SK-N-SH (cell line): Measurements from ENCODE around the gene GGT7. TPM values are rescaled to one million over a fixed set of nuclear protein-coding genes. Genes with fewer than 3 reads are reported as not detected.

ENCODE experiments used
- CTCF ChIA-PET: fragments of 300-600, 350-600 bp; formaldehyde crosslinking; extraction: SDS; loops from one replicate; lab custom pipeline; 2021; lab: Yijun Ruan, JAX
- POLR2A ChIA-PET: fragments of 350-600 bp; sonication (Branson Sonifier 250); formaldehyde crosslinking; extraction: SDS; loops from one replicate; lab custom pipeline; 2020; ENCODE audit warnings: antibody characterized with exemption, inconsistent platforms; lab: Yijun Ruan, JAX
- DNase-seq: peaks from one replicate; pipeline ENCODE4 v3.0.0; 2012
- H2AFZ ChIP-seq: fragments of 200-600 bp; sonication (generic); 2 replicates; pipeline ENCODE4 v1.8.1; 2016; ENCODE audit warnings: antibody characterized with exemption, mild to moderate bottlenecking, low read depth
- H3F3A ChIP-seq: fragments of 200-600 bp; sonication (generic); replicated peaks from 2 replicates; pipeline ENCODE3; 2016; ENCODE audit warnings: antibody characterized with exemption, mild to moderate bottlenecking; ENCODE audit not compliant: insufficient read depth
- H3K27ac ChIP-seq, 2 experiments: fragments of 200-500 bp in 1 of 2; fragments of 200-600 bp in 1 of 2; sonication (Bioruptor generic) in 1 of 2; sonication (generic), shearing (Covaris generic) in 1 of 2; 2 replicates each; pipeline versions ENCODE4 v1.5.1 to v1.6.1; 2014 to 2016; ENCODE audit warnings: low read depth in 2 of 2, inconsistent platforms in 1 of 2, low read length in 1 of 2, mild to moderate bottlenecking in 1 of 2, mixed read lengths in 1 of 2
- H3K27me3 ChIP-seq: fragments of 200-600 bp; sonication (generic), shearing (Covaris generic); 2 replicates; pipeline ENCODE4 v1.6.1; 2016; ENCODE audit warnings: mixed run types; ENCODE audit not compliant: insufficient read depth
- H3K36me3 ChIP-seq, 2 experiments: fragments of 200-500 bp in 1 of 2; fragments of 200-600 bp in 1 of 2; sonication (Bioruptor generic) in 1 of 2; sonication (generic) in 1 of 2; replicated peaks in 1 of 2; 2 replicates each; pipeline versions ENCODE3 to v1.5.1; 2014 to 2016; ENCODE audit warnings: low read length in 1 of 2, mild to moderate bottlenecking in 1 of 2; ENCODE audit not compliant: insufficient read depth in 2 of 2, control insufficient read depth in 1 of 2
- H3K4me1 ChIP-seq, 2 experiments: fragments of 200-500 bp in 1 of 2; fragments of 200-600 bp in 1 of 2; sonication (Bioruptor generic) in 1 of 2; sonication (generic), shearing (Covaris generic) in 1 of 2; 2 replicates each; pipeline versions ENCODE4 v1.5.1 to v1.6.1; 2014 to 2016; ENCODE audit warnings: low read depth in 1 of 2, low read length in 1 of 2, mixed run types in 1 of 2; ENCODE audit not compliant: insufficient read depth in 2 of 2, control insufficient read depth in 1 of 2
- H3K4me2 ChIP-seq: fragments of 200-600 bp; sonication (generic), shearing (Covaris generic); 2 replicates; pipeline ENCODE4 v1.6.1; 2017; ENCODE audit warnings: mixed run types
- H3K4me3 ChIP-seq, 2 experiments: fragments of 200-500 bp in 1 of 2; fragments of 200-600 bp in 1 of 2; sonication (Bioruptor generic) in 1 of 2; sonication (generic), shearing (Covaris generic) in 1 of 2; 2 replicates each; pipeline versions ENCODE4 v1.5.1 to v1.8.1; 2014 to 2016; ENCODE audit warnings: low read depth in 2 of 2, inconsistent platforms in 1 of 2, low read length in 1 of 2, mild to moderate bottlenecking in 1 of 2, mixed read lengths in 1 of 2, moderate library complexity in 1 of 2
- H3K79me2 ChIP-seq: fragments of 200-600 bp; sonication (generic); 2 replicates; pipeline ENCODE4 v1.8.1; 2017; ENCODE audit warnings: mild to moderate bottlenecking; ENCODE audit not compliant: insufficient read depth
- H3K9ac ChIP-seq: fragments of 200-600 bp; sonication (generic); 2 replicates; pipeline ENCODE4 v1.6.1; 2017; ENCODE audit warnings: mixed run types
- H3K9me2 ChIP-seq: fragments of 200-600 bp; sonication (generic); 2 replicates; pipeline ENCODE4 v1.6.1; 2017; ENCODE audit warnings: mixed run types
- H3K9me3 ChIP-seq: fragments of 200-600 bp; sonication (generic); 2 replicates; pipeline ENCODE4 v1.6.1; 2017; ENCODE audit warnings: mixed run types, mild to moderate bottlenecking, moderate library complexity
- H4K20me1 ChIP-seq: fragments of 200-600 bp; sonication (generic); 2 replicates; pipeline ENCODE4 v1.6.1; 2017; ENCODE audit warnings: mild to moderate bottlenecking, mixed run types; ENCODE audit not compliant: insufficient read depth
- CTCF ChIP-seq: fragments of 200-600 bp; sonication (generic); IDR thresholded peaks from 2 replicates; pipeline ENCODE4 v1.6.1; 2017; ENCODE audit warnings: antibody characterized with exemption, mild to moderate bottlenecking, moderate library complexity
- EP300 ChIP-seq, 2 experiments: IDR thresholded peaks; 2 replicates each; pipeline versions ENCODE4 v1.4.0 to v1.6.1; 2012; ENCODE audit warnings: borderline replicate concordance in 1 of 2, low read depth in 1 of 2, low read length in 1 of 2
- EZH2phosphoT487 ChIP-seq: fragments of 200-600 bp; sonication (generic); IDR thresholded peaks from 2 replicates; pipeline ENCODE4 v1.6.1; 2017; ENCODE audit warnings: low read depth, mixed run types, mild to moderate bottlenecking, antibody characterized with exemption, moderate library complexity, borderline replicate concordance
- FOSL2 ChIP-seq: IDR thresholded peaks from 2 replicates; pipeline ENCODE4 v1.4.0; 2012; ENCODE audit warnings: low read depth, mild to moderate bottlenecking, moderate library complexity, borderline replicate concordance
- GATA2 ChIP-seq: sonication (generic); formaldehyde crosslinking; IDR thresholded peaks from 2 replicates; pipeline ENCODE4 v1.5.0; 2020; ENCODE audit warnings: mild to moderate bottlenecking, missing genetic modification reagents
- JUND ChIP-seq: IDR thresholded peaks from 2 replicates; pipeline ENCODE4 v1.4.0; 2012
- MEF2A ChIP-seq: IDR thresholded peaks from 2 replicates; pipeline ENCODE4 v1.4.0; 2012; ENCODE audit warnings: low read depth, borderline replicate concordance
- MXI1 ChIP-seq: IDR thresholded peaks from 2 replicates; pipeline ENCODE4 v1.6.1; 2012; ENCODE audit warnings: mild to moderate bottlenecking, low read depth, low read length, improper control_type of control experiment
- NFIC ChIP-seq: IDR thresholded peaks from 2 replicates; pipeline ENCODE4 v1.4.0; 2012; ENCODE audit warnings: borderline replicate concordance
- RAD21 ChIP-seq: IDR thresholded peaks from 2 replicates; pipeline ENCODE4 v1.6.1; 2012; ENCODE audit warnings: mild to moderate bottlenecking, low read length
- SMC3 ChIP-seq: IDR thresholded peaks from 2 replicates; pipeline ENCODE4 v1.6.1; 2012; ENCODE audit warnings: low read depth, low read length, improper control_type of control experiment
- WGBS: methylation state at CpG from one replicate; pipeline ENCODE4 v1.1.6; 2017; ENCODE audit warnings: low lambda C conversion rate; 5-methylcytosine and 5-hydroxymethylcytosine counted together
- polyA plus RNA-seq, 3 experiments: library from polyadenylated mRNA; depleted of rRNA; stranded (reverse); fragments of >200 nt; gene quantifications; 2 replicates each; pipeline ENCODE4 v1.2.3, GENCODE V29; 2012

GGT7 gene
- polyA plus RNA-seq, 1 of the 3 experiments (the other 2 are of a cell fraction) = 22.5 TPM

DNA sequence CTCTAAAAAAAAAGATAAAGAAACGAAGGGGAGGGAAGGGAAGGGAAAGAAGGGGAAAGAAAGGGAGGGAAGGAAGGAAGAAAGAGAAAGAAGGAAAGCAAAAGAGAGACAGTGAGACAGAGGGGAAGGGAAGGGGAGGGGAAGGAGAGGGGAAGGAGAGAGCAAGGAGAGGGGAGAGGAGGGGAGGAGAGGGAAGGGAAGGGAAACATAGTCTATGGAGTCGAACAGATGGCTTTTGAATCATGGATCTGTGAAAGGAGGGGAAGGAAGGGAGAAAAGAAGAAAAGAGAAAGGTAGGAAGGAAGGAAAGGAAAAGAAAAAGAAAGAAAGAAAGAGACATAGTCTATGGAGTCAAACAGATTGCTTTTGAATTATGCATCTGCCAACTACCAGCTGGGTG is 30.5 kb downstream of the GGT7 start:
- no peaks in the 10 kb centered on the region for H3K79me2 ChIP-seq
- ChIA-PET POLR2A (no interaction called here), CTCF (interaction anchor here (1.1 kb wide), 1 partner anchor 30 kb away, joined by 3 read pairs; no protein-coding TSS in a partner anchor)
- H3K4me2 ChIP-seq = no peak overlapping the region
- no peaks in the 10 kb centered on the region for H4K20me1 ChIP-seq
- H2AFZ ChIP-seq = no peak overlapping the region
- no peak for DNase-seq
- no peaks in the 10 kb centered on the region for H3K9me3 ChIP-seq
- H3K9ac ChIP-seq = no peak overlapping the region
- no peaks in the 10 kb centered on the region for H3K4me1 ChIP-seq
- H3K4me3 ChIP-seq = no peak overlapping the region
- H3K36me3 ChIP-seq = no peaks in the 10 kb centered on the region
- no peak overlapping the region for H3K27ac ChIP-seq
- 69% methylated on average over 2 of the region's 2 CpGs for WGBS
- no peaks in the 10 kb centered on the region for H3K9me2 ChIP-seq
- TF ChIP-seq MXI1 (no peak), EP300 (IDR thresholded peaks at IDR 0.05; ENCODE audit: borderline replicate concordance in 1 of 2, low read depth in 1 of 2, low read length in 1 of 2) (no peak)
- TF ChIP-seq, all 33 proteins: peak for 0
- no peaks in the 10 kb centered on the region for H3K27me3 ChIP-seq
- H3F3A ChIP-seq = no peaks in the 10 kb centered on the region

DNA sequence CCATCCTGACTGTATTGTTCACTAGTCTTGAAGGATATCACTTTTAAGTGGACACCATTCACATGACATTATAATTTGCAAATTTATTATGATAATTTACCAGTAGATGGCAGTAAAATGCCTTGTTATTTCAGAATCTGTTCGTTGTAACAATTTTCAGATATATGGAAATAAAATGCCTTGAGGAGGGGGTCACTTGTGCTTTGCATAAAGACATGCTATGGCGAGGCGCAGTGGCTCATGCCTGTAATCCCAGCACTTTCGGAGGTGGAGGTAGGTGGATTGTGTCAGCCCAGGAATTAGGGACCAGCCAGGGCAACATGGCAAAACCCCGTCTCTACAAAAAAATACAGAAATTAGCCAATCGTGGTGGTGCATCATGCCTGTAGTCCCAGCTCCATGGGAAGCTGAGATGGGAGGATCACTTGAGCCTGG is 38.2 kb downstream of the GGT7 start:
- ChIA-PET CTCF (interaction anchor here (0.6 to 2.1 kb wide), 15 partner anchors 11 to 374 kb away, joined by 3 to 9 read pairs (median 4); partner anchors contain the start of genes GGT7, GSS, MYH7B and TRPC4AP), POLR2A (no interaction called here)
- no peak overlapping the region for H2AFZ ChIP-seq

More for the DNA sequence above, 38.2 kb downstream of the GGT7 start:
- no peaks in the 10 kb centered on the region for H3F3A ChIP-seq
- H3K4me3 ChIP-seq = peak overlapping the region in 1 of 2 experiments; percentile 38; a peak in 1 of 4 replicates
- no peaks in the 10 kb centered on the region; the same call in 1 of the 2 replicates for H3K27me3 ChIP-seq
- H3K36me3 ChIP-seq = no peaks in the 10 kb centered on the region
- H3K79me2 ChIP-seq = no peaks in the 10 kb centered on the region
- H3K9ac ChIP-seq = no peak overlapping the region
- WGBS = 8% methylated on average over 6 of the region's 6 CpGs
- H4K20me1 ChIP-seq = no peaks in the 10 kb centered on the region
- no peaks in the 10 kb centered on the region for H3K9me3 ChIP-seq
- no peaks in the 10 kb centered on the region for H3K9me2 ChIP-seq
- no peak overlapping the region for H3K27ac ChIP-seq
- no peaks in the 10 kb centered on the region for H3K4me1 ChIP-seq
- H3K4me2 ChIP-seq = peak overlapping the region; percentile 46; the same call in 1 of the 2 replicates
- DNase-seq = peak; percentile 62
- TF ChIP-seq NFIC (no peak), GATA2 (CRISPR knock-in tag) (no peak), JUND (no peak), MEF2A (no peak), SMC3 (peak; percentile 16; the same call in 1 of the 2 replicates), CTCF (peak; percentile 66), RAD21 (peak; percentile 72), FOSL2 (no peak), EZH2phosphoT487 (no peak)
